Measurements from ENCODE around the gene BLM. TPM values are rescaled to one million over a fixed set of nuclear protein-coding genes. Genes with fewer than 3 reads are reported as not detected.

The BLM gene
- total RNA-seq (2022; extraction: Qiagen RNA extraction; ENCODE audit: low read depth) = 11.6 to 18.7 TPM (median 12.6 TPM) in 5 replicates

DNA sequence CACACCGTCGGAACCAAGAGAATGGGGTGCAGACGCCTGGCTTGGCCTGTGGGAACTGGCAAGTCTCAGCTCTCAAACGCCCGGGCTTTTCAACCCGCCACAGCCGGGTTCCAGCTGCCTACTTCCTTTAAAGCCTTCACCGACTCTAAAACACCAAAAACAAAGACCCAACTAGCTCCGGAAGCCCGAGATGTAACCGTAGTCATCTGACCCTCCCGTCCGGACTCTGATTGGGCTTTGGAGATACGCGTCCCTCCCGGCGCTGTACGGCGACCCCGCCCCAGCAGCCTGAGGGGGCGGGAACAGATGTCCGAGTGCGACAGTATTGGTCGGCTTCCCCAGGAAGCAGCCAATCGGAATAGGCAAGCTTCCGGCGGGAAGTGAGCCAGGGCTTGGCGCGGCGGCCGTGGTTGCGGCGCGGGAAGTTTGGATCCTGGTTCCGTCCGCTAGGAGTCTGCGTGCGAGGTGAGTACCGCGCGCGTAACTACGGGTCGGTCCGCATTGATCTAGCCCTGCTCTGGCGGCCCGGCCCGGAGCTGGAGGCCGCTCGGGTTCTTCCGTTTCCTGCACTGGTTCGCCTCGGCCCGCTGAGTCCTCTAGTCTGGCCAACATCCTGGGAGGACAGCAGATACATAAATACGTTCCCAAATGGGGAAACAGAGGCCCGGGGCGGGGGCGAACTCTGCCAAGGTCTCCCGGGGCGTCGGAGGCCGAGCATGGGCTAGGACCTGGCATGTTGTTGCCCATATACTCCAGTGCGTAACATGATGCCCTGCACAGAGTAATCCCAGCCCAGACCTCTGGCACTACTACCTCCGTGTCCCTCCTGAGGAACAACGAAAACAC is at the start of gene BLM:
Gene BLM, plus strand, starts transcription at position 371 of the 846 bp plus-strand sequence. CDS start 30,047 bp downstream, outside the sequence.

Other genes with a start within 250 kb of the BLM start
- gene CRTC3, start 187.4 kb upstream of the BLM start, total RNA-seq (2022; extraction: Qiagen RNA extraction; ENCODE audit: low read depth) = 17.6 to 26.3 TPM (median 25.0 TPM) in 5 replicates
- gene FURIN, start 151.2 kb downstream of the BLM start, total RNA-seq (2022; extraction: Qiagen RNA extraction; ENCODE audit: low read depth) = 30.5 to 67.8 TPM (median 56.7 TPM) in 5 replicates
- gene FES, start 167.2 kb downstream of the BLM start, total RNA-seq (2022; extraction: Qiagen RNA extraction; ENCODE audit: low read depth) = 0.64 to 1.1 TPM (median 0.79 TPM) in 5 replicates
- gene MAN2A2, start 186.0 kb downstream of the BLM start, total RNA-seq (2022; extraction: Qiagen RNA extraction; ENCODE audit: low read depth) = 18.6 to 36.4 TPM (median 31.3 TPM) in 5 replicates
- gene HDDC3, start 215.2 kb downstream of the BLM start, total RNA-seq (2022; extraction: Qiagen RNA extraction; ENCODE audit: low read depth) = 29.4 to 39.5 TPM (median 33.2 TPM) in 5 replicates
- 36.7 to 64.4 TPM (median 55.7 TPM) in 5 replicates for gene UNC45A, start 217.9 kb downstream of the BLM start, total RNA-seq (2022; extraction: Qiagen RNA extraction; ENCODE audit: low read depth)
- gene RCCD1, start 237.5 kb downstream of the BLM start, total RNA-seq (2022; extraction: Qiagen RNA extraction; ENCODE audit: low read depth) = 23.9 to 38.0 TPM (median 34.1 TPM) in 5 replicates